HG03432 (cell line): ENCODE results near the gene H3-3A.
"Not testable (repeated sequence)": the region's sequence is repeated elsewhere in the genome, so short reads cannot be mapped to it uniquely, and the experiment has no call there.

Source experiments
- ATAC-seq: cut with Tn5 transposase; IDR thresholded peaks from one replicate; pipeline ENCODE4 v1.9.1; 2021; ENCODE audit warnings: mild to moderate bottlenecking, moderate library complexity; ENCODE audit not compliant: unreplicated experiment

The H3-3A gene

DNA sequence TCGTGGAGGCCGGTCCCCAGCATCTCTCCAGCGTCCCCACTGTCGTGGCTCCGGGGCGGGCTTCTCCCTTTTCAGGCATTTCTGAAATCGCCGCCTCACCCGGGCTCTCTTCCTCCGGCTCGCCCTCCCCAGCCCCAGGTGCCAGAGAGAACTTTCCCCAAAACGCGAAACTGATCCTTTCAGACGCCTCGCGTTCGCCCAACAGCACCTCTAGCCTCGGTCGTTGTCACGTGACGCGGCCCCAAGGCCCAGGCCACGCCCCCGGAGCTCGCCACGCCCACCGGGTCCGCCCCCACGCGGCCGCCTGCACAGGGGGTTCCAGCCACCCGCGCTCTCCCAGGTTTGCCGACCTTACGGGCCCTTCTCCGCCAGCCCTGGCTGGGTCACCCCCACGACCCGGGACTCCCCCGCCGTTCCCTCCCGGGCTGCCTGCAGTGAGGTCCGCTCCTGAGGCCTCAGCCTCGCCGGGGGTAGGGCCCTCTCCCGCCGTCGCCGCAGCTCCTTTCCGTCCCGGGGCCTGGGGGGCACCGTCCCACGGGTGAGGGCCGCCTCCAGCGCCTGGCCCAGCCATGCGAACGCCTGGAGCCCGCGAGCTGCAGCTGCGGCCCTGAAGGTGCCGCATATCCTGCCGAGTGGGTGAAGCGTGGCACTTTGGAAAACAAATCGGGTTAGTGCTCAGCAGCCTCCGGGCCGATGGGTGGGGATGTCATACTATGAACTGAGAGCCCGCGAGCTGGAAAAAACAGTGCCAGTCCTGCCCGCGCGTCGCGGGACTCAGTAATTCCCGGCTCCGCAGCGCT, 21.0 kb downstream of the H3-3A start:
- peak; percentile 96 for ATAC-seq

DNA sequence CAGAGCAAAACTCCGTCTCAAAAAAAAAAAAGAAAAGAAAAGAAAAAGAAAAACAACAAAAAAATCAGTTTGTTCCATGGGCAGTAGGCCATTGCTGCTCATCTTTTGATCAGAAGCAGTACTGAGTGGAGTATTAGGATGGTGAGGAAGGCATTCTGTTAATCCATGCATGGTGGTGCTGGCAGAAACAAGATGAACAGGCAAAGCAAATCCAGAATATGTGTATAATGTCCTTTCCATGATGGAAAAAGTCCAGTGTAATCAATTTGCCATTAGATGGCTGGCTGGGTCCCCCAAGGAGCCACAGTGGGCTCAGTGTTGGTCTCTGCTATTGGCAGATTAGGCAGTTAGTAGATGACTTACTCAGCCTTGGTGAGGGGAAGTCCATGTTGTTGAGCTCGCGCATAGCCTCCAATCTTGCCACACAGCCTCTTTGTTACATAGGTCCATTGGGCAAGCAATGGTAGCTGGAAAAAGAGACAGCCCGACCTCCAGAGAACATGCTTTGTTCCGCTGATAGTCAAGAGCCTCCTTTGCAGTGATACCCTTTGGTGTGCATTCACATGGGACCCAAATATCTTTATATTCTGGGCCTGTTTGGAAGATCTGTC, 23.3 kb downstream of the H3-3A start:
- no peak for ATAC-seq

DNA sequence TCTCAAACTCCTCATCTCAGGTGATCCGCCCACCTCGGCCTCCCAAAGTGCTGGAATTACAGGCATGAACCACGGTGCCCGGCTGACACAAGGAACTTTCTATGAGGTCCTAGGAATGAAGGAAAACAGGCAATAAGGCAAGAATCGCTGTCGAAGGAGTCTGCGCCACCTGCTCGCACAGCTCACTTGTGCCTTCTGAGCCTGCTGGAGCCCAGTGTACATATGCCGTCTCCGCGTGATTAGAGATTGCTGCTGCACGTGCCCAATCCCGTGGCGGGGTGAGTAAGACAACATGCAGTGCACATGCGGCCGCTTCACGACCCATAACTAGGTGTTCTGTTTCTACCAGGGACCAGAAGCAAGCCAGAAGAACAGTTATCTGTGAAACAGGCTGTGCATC, 24.3 kb downstream of the H3-3A start:
- ATAC-seq: no peak

- no peak for ATAC-seq
These were observed 28.9 kb downstream of the H3-3A start for GRCh38 chr1:226091461-226091860.

DNA sequence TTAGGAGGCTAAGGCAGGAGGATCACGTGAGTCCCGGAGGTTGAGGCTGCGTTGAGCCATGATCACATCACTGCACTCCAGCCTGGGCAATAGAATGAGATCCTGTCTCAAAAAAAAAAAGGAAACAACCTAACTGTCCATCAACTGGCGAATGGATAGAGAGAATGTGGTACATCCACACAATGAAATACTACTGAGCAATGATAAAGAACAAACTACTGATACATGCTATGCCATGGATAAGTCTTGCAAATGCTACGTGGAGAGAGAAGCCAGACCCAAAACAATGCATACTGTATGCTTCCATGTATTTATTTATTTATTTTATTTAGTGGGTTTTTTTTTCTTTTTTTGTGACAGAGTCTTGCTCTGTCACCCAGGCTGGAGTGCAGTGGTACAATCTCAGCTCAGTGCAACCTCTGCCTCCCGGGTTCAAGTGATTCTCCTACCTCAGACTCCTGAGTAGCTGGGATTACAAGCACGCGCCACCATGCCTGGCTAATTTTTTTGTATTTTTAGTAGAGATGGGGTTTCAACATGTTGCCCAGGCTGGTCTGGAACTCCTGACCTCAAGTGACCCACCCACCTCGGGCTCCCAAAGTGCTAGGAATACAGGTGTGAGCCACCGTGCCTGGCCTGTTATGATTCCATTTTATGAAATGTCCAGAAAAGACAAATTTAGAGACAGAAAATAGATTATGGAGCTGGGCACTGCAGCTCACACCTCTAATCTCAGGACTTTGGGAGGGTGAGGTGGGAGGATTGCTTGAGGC, 29.7 kb downstream of the H3-3A start:
- not testable (repeated sequence) for ATAC-seq

DNA sequence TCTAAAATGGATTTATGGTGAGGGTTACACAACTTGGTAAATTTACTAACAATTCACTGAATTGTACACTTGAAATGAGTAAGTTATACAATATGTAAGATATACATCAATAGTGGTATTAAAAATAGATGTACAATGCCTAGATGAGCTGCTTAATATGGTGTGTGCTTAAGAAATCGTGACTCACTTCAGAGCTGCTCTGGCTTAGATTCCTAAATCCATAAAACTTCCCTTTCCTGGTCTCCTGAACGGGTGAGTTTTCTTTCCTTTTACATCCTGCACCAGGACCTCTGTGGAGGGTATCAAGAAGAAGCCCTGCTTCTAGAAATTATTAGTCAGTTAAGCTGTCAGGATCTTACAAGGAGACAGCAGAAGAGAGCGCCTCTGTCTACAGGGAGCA, 30.4 kb downstream of the H3-3A start:
- ATAC-seq: no peak

DNA sequence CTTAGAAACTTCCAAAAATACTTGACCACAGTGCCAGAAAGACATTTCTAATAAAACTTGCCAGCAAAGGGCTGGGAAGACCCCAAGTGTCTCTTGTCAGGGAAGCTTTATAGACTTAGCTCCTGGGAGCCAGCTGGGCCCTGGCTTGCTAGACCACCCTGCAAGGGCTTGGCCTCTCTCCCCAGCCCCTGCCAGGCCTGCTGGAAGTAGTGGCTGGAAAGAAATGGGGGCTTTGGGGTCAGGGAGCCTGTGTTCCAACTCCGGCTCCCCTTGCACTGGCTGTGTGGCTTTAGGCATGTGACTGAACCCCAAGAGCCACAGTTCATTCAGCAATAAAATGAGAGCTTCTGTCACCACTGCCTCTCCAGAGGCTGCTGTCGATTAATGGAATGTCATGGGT, 31.1 kb downstream of the H3-3A start:
- ATAC-seq: no peak

GRCh38 chr1:226094451-226094850, 31.9 kb downstream of the H3-3A start:
- ATAC-seq: no peak

DNA sequence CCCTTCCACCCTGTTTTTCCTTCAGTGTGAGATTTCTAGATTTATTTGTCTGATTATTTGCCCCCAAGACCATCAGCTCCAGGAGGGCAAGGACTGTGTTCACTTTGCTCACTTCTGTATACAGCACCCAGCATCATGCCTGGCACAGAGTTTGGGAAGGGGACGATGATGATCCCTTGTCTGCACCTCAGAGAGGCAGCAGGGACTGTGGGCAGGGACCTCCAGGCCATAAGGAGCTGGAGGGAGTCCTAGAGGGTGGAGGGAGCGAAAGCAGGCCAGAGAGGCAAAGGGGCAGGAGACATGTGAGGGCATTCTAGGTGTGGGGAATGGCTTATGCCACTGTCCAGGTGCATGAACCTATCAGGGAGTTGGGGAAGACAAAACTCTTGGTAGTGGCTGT, 32.8 kb downstream of the H3-3A start:
- ATAC-seq: no peak

GRCh38 chr1:226097866-226098625, 35.5 kb downstream of the H3-3A start:
- ATAC-seq: no peak

DNA sequence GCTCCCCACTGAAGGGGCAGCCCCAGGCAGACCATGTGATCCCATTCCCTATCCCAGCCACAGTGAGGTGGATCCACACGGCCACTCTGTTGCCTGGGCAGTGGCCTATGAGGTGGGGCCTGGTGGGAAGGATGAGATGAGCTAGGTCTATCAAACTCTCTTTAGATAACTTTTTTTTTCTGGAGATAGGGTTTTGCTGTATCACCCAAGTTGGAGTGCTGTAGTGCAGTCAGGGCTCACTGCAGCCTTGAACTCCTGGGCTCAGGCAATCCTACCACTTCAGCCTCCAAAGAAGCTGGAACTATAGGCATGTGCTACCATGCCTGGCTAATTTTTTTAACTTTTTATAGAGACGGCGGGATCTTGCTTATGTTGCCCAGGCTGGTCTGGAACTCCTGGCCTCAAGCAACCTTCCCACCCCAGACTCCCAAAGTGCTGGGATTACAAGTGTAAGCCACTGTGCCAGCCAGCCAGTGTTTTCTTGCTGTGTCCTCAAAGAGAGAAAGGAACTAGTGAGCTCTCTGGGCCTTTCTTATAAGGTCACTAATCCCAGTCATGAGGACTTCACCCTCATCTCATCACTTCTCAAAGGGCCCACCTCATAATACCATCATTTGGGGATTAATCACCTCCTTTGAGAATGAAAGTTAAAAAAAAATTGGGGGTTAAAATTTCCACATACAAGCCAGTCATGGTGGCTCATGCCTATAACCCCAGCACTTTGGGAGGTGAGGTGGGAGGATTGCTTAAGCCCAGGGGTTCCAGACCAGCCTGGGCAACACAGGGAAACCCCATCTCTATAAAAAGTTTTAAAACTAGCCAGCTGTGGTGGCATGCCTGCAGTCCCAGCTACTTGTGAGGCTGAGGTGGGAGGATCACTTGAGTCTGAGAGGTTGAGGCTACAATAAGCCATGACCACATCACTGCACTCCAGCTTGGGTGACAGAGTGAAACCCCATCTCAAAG, 36.6 kb downstream of the H3-3A start:
- ATAC-seq: no peak

GRCh38 chr1:226100436-226101391, 38.2 kb downstream of the H3-3A start:
- ATAC-seq: peak; percentile 54

DNA sequence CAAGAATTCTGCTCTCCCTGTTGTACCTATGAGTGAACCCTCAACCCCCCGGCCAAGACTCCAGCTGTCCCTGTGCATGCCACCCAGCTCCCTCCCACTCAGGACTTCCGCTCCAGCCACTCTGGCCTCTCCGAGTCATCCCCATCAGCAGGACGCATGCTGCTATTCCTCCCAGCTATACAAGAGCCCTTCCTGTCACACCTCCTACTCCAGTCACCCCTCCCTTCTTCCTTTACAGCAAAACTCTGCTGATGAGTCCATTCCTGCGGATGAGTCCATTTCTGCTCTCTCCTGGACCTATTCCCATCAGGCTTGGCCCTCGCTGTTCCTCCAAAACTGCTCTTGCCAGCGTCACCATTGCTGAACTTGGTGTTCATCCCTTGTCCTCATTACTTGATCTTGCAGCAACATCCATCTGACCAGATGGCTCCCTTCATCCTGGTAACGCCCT, 42.2 kb downstream of the H3-3A start:
- ATAC-seq: no peak

- ATAC-seq: no peak
These were observed 45.2 kb downstream of the H3-3A start for GRCh38 chr1:226107471-226108460.

- peak; percentile 14 for ATAC-seq
These were observed 46.7 kb downstream of the H3-3A start for GRCh38 chr1:226108935-226109828.

GRCh38 chr1:226109829-226110248, 47.3 kb downstream of the H3-3A start:
- peak; percentile 84 for ATAC-seq
